HK-2 (cell line): ENCODE data around the gene SEC22A.
A peak's percentile ranks its signal among the peaks of the same experiment; 100 is the strongest.
"Not testable (repeated sequence)": the region's sequence is repeated elsewhere in the genome, so short reads cannot be mapped to it uniquely, and the experiment has no call there.

Experiments used
- DNase-seq: peaks from one replicate; pipeline ENCODE4 v3.0.0-alpha.2; 2018; ENCODE audit not compliant: unreplicated experiment

Gene SEC22A

DNA sequence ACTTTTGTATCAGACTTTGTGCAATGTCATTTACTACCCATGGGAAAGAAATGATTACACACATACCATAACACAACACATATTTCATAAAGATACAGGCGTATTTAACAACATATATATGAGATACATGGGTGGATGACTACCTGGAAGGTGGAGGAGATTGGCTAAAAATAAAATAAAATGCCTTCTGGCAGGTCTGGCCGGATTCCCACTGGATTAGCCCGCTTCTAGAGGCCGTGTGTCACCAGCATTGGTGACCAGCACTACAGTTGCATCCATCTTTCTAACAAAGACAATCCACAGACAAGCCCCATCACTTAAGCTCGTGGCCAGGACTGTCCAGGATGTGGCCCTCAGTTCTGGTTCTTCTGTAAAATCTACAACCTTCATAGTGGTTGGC, 21.0 kb upstream of the SEC22A start:
- no peak for DNase-seq

DNA sequence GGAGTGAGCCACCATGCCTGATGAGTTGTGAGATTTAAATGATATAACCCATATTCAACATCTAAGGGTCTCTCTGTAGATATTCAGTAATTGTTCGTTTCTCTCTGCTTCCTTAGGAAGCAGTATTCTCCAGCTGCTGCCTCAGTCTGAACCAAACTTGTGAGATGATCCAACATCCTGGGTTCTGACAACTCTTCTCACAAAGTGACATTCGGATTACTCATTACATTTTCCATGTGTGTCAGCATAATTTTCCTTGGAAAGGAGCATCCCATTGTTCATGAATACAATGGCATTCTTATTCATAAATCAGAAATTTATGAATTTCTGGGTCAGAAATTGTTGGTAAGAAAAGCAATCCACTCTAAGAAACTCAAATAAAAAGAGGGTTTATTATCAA, 15.0 kb upstream of the SEC22A start:
- DNase-seq, result no peak

DNA sequence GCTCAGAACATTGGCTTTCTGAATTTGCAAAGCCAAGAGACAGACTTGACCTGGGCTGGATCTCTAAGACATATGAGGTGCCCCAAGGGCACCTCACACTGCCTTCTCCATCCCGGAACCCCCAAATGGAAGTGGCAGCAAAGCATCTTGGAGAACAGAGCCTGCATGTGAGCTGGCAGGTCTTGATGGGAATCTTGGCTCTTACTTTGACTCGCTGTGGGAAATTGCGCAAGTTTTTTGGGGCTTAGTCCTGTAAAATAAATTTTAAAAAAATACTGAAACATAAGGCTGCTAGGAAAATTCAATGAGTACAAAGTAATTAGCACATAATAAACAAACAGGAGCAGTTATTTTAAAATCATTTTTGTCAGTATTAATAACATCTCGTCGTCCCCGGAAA, 13.7 kb upstream of the SEC22A start:
- no peak for DNase-seq

DNA sequence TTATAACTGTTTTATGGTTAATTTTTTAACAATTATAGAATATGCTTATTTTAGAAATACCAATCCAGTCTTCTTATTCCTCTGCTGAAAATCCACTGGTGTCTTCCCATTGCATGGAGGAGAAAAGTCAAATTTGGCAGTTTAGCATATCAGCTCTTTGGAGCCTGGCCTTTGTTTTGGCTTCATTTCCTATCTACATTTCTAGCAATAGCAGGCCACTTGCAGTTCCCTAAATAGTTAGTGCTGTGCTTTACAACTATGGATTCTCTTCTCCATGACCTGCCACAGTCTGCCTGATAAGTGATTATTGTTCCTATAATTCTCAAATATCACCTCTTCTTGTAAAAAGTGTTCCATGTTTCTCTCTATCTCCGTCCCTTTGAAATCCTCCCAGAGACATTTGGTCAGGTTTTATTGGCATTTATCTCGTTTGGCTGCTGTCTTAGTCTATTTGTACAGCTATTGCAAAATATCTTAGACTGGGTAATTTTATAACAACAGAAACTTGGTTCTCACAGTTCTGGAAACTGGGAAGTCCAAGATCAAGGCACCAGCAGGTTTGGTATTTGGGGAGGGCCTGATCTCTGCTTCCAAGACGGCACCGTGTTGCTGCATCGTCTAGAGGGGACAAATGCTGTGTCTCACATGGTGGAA, 8.2 kb upstream of the SEC22A start:
- DNase-seq, result no peak

DNA sequence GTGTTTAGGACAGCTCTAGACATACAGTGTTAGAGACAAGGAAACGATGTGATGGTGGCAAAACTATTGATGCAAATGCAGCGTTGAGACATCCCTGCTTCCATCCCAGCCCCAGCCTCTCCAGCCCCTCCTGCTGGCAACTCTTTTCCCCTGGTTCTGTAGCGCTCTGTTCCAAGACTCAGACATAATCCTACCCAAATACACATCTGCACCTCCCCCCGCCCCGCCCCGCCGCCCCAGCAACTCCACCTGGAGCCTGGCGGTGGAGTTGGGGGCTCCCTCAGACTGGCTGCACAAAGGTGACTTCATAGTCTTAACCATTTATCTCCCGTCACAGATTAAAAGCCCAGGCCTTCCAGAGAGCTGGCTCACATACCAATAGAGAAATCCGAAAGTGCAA, 7.2 kb upstream of the SEC22A start:
- DNase-seq, result no peak

DNA sequence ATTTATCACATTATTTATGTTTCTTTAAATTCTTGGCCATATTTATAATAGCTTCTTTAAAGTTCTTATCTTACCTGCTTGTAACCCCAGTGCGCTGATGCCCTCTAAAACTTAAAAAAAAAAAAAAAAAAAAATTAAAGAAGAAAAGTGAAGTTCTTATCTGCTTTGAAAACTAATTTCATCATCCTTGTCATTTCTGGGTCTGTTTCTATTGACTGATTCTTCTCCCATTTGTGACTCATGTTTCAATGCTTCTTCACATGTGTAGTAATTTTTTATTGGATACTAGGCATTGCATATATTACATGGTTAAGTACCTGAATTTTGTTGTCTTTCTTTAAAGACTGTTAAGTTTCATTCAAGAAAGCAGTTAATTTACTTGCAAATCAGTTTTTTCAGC, 3.4 kb upstream of the SEC22A start:
- no peak for DNase-seq

DNA sequence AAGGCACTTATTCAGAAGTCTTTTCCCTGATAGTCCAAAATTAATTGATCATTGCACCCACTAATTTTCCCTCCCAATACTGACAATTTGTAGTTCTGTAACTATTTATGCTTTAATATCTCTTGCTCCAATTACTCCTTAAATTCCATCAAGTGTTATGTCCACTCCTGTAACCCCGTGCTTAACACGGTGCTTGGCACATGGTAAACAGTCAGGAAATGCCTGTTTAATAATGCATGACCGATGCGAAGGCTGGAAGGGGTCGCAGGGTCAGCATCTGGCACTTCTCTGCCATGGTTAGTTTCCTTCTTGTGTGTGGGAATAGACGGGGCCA, 553 bp upstream of the SEC22A start:
- DNase-seq, result no peak

DNA sequence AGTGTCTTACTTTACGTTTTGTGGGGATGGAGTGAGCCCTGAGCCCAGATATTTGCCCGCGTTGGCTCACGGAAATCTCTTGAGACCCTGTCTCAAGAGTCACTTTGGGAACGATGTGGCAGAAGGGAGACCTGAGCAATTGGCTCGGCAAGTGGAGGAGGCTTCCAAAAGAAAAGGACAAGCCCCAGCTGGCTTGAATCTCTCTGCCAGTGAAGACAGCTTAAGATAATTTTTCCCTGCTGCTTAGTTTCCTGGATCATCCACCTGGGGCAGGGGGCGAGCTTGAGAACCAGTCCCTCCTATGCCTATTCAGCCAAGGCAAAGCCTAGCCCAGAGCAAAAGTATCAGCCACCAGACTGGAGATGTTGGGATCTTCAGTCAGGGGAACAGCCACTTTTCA, 708 bp downstream of the SEC22A start:
- no peak for DNase-seq

DNA sequence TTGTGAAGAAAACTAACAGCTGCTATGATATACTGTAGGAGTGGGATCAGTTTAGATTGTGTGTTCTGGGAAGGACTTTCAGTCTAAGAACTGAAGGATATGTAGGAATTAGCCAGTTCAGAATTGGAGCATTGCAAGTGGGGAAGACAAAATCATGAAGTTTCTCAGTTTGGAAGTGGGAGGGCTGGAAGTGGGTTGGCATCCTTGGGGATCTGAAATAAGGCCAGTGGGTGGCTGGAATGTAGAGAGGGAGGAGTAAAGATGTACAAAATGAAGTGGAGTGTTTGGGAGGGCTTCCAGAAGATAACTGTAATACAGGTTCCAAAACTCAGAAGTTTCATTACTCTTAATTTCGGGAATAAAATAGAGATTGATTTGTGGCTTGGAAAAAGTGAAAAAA, 17.2 kb downstream of the SEC22A start:
- DNase-seq, result no peak

DNA sequence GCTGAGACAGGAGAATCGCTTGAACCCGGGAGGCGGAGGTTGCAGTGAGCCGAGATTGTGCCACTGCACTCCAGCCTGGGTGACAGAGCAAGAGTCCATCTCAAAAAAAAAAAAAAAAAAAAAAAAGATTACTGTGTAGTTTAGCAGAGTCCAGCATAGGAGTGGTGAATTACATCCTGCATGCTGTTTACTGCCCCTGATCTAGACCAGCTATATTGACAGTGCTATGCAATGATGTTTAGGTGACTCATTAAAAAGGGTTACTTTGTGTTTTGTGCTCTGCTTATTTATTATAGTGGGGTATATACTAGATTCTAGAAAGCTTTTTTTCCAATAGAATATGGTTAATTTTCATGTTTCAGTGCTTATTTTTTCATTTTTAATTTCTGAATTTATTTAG, 19.6 kb downstream of the SEC22A start:
- not testable (repeated sequence) for DNase-seq

DNA sequence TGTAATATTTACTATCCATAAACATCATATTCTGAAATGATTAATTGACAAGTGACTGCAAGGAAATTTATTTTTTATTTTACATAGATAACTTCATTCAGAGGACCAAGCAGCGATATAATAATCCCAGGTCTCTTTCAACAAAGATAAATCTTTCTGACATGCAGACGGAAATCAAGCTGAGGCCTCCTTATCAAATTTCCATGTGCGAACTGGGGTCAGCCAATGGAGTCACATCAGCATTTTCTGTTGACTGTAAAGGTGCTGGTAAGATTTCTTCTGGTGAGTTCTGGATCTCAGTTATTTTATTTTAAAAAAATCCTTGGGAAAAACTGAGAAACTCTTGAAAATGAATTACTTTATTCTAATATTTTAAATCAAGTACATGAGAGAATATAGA, 23.3 kb downstream of the SEC22A start:
- DNase-seq, result no peak

DNA sequence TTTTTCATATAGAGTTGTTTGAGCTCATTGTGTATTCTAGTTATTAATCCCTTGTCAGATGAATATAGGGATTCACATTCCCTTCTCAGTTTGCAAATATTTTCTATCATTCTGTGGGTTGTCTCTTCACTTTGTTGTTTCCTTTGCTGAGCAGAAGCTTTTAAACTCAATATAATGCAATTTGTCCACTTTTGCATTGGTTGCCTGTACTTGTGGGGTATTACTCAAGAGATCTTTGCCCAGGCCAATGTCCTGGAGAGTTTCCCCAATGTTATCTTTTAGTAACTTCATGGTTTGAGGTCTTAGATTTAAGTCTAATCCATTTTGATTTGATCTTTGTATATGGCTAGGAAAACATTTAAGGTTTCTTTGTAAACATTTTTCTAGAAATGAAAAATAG, 24.8 kb downstream of the SEC22A start:
- no peak for DNase-seq

DNA sequence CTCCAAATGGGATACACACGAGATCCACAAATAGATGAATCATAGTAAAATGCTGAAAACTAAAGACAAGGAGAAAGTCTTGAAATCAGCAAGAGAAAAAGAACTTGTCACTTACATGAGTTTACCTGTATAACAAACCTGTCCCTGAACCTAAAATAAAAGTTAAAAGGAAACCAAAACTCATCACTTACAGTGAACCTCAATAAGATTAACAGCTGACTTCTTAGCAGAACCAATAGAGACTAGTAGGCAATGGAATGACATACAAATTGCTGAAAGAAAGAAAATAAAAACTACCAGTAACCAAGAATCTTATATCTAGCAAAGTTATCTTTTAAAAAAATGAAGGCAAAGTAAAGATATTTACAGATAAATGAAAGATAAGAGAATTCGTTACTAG, 27.4 kb downstream of the SEC22A start:
- DNase-seq, result no peak

DNA sequence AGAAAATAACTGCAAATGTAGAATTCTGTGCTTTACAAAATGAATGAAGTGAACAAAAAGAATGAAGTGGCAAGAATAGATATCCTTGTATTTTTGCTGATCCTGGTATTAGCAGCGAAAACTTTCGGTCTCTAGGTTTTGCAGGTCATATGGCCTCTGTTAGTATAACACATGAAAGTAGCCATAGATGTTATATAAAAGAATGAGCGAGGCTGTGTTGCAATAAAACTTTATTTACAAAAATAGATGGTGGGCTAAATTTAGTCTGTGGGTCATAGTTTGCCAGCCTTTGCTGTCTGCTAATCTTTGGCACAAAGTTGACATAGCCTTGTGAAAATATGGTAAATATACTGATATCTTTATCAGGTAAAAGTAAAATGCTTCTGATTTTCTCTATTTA, 35.2 kb downstream of the SEC22A start:
- no peak for DNase-seq

DNA sequence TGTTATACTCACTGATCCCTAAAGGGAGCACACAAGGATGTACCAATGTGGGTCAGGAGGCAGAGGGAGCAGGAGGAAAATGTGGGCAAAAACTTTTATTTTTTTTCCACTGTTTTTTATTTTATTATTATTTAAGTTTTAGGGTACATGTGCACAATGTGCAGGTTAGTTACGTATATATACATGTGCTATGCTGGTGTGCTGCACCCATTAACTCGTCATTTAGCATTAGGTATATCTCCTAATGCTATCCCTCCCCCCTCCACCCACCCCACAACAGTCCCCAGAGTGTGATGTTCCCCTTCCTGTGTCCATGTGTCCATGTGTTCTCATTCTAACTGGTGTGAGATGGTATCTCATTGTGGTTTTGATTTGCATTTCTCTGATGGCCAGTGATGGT, 37.4 kb downstream of the SEC22A start:
- DNase-seq, result not testable (repeated sequence)

DNA sequence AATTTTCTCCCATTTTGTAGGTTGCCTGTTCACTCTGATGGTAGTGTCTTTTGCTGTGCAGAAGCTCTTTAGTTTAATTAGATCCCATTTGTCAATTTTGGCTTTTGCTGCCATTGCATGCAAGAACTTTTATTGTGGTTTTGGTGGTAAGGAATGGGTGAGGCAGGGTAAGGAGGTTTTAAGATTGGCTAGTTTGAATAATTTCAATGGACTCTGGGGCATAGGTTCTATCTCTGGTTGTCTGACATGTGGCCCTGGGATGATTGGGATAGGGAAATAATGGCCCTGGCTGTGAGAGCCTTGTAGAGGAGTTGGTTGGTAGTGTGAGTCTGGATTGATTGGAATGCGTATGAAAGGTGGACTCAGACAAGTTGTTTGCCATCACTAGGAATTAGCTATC, 38.0 kb downstream of the SEC22A start:
- DNase-seq, result no peak

DNA sequence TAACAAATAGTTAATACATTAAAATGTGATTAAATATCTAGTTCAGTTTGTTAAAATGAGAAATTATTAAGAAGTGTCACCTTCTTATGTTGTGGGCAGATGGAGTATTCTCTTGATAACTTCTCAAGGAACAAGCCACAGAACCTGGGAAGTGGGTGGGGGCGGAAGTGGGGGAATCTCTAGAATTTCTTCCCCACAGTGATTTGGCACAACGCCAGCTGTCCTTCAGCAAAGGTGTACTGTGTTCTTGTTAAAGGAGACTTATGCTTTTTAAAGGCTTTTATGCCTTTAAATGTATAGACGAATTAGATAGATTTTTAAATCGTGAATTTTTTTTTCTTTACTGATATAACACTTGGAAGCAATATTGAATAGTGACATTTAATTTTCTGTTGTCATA, 42.4 kb downstream of the SEC22A start:
- DNase-seq, result peak; percentile 17

DNA sequence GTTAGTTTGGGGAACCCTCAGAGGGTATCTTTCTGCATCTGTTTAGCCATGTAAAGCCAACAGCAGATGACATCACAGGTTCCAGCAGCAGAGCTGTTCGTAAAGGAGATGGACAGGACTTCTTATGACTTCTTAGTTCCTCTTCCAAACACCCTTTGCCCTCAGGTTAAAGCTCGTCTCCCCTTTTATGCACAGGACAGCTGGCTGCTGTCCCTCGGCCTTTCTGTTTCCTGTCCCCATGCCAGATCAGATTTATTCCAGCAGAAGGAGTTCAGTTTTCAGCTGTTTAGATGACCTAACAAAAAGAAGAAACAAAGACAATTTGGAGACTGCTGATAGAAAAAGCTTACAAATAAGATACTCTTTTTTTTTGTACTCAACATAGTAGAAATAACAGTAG, 45.1 kb downstream of the SEC22A start:
- DNase-seq, result no peak

DNA sequence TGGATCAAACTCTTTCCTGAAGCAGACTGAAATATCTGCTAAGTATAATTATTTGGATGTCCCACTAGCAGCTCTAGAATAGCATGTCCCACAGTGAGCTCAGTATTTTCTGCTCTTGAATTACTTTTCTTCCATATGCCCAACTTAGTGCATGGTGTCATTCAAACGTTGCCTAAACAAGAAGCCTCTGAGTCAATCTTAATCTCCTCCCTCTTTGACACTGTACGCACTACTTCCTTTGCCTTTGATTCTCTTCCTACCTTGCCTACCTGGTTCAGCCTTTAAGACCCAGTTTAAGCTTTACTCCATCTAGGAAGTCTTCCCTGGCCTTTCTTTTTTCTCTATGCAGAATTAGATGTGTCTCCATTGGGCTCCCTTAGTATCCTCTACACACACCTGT, 54.5 kb downstream of the SEC22A start:
- DNase-seq, result no peak

DNA sequence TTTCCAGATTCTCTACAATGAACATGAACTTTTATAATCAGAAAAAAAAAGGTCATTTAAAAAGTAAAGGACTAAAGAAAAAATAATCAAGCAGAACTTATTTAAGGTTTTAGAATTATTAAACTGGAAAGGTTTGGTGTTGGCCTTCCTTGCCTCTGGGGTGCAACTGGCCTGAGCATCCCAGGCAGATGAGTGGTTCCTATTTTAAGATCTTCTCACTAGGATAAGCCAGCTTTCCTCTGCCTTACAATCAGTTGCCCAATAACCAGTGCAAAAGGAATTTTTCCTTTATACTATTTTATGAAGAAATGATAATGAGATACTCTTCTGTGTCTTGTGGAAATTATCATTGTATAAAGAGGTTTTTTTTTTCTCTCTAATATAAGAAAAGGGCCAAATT, 56.6 kb downstream of the SEC22A start:
- DNase-seq, result no peak

DNA sequence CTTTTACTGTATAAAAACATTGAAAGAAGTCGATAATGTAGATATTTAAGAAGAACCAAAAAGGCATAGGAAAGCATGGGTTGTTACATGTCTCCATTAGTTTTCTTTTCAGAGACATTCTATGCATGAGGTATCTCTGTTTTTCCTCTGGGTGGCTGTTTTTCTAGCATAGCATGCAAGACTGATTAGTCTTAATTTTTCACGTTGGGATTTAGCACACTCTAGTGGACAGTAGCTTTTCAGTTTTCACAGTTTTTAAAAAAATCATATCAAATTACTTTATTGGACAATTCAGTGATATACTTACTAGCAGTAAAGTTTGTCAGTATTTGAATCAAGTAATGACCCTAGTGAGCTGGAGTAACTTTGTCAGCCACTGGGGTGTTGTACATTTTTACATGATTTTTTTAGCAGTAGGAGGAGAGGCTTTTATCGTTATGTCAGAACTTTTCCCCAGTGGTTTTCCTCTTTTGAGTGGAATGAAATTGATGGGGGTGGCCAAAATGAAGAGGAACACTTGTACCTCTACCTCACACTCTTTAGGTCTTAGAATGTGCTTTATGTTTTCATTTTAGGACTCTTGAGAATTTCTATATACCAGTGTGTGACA, 57.2 kb downstream of the SEC22A start:
- no peak for DNase-seq

DNA sequence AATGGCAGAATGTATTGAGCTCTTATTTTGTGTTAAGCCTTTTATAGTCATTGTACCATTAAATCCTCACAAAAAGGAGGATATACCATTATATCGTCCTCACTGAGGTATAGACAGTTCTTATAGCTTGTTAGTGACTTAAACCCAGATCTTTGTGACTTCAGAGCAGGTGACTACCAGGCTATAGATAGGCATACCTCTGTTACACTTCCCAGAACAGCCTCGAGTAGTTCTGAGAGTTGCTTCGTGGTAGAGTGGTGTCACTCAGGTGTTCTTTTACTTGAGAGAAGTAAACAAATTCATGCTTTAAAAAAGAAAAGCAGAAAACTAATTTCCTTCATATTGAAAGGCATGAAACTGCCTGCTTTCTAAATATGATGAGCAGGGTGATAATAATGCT, 59.9 kb downstream of the SEC22A start:
- DNase-seq, result no peak

DNA sequence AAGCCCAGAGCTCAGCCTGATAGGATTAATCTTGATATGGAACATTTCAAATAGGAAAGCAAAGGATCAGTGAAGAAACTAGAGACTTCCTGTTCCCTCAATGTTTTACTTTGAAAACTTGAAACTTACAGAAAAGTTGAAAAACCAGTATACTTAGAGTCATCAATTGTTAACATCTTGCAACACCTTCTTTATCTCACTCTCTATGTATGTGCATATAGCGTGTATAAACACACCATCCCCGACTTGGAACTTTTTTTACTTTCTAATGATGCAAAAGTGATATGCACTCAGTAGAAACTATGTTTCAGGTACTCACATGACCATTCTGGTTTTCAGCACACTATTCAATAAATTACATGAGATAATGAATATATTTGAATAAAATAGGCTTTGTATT, 60.5 kb downstream of the SEC22A start:
- no peak for DNase-seq

DNA sequence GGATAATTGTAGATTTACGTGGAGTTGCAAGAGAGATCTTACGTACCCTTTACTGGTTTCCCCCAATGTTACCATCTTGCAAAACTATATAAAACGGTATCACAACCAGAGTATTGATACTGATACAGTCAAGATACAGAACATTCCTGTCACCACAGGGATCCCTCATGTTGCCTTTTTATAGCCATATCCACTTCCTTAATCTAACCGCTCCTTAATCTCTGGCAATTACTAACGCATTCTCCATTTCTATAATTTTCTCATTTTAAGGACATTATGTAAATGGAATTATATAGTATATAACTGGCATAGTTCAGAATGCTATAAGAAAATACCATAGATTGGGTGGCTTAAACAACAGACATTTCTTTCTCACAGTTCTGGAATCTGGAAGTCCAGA, 61.1 kb downstream of the SEC22A start:
- DNase-seq, result no peak
